Psoas muscle (tissue), 8 donors: ENCODE measurements around the gene SPATA3. TPM values are rescaled to one million over a fixed set of nuclear protein-coding genes. Genes with fewer than 3 reads are reported as not detected.

Source experiments
- ATAC-seq, 4 donors: fragments of 200-7000 bp; cut with Tn5 transposase; one replicate each; pipeline ENCODE4 v1.9.1; 2020; ENCODE audit warnings: moderate library complexity in 3 of 4, mild to moderate bottlenecking in 2 of 4
- DNase-seq, 2 donors: peaks; one replicate each; pipeline ENCODE4 v3.0.0-alpha.2; 2020
- H3K27ac ChIP-seq: fragments of 200-600 bp; one replicate; pipeline ENCODE4 v1.8.0; 2022
- H3K27me3 ChIP-seq, 3 donors: fragments of 200-600 bp in 1 of 3; one replicate each; pipeline versions ENCODE4 v1.6.1 to v1.8.0; 2013 to 2022; ENCODE audit warnings: low read length in 2 of 3, mild to moderate bottlenecking in 2 of 3, moderate library complexity in 1 of 3; ENCODE audit not compliant: insufficient read depth in 3 of 3
- H3K36me3 ChIP-seq, 2 donors: fragments of 200-600 bp in 1 of 2; one replicate each; pipeline versions ENCODE4 v1.6.1 to v1.8.0; 2013 to 2022; ENCODE audit warnings: low read depth in 1 of 2, mild to moderate bottlenecking in 1 of 2, moderate library complexity in 1 of 2; ENCODE audit not compliant: insufficient read depth in 1 of 2
- H3K4me1 ChIP-seq: fragments of 200-600 bp; one replicate; pipeline ENCODE4 v1.8.0; 2022
- H3K4me3 ChIP-seq: fragments of 200-600 bp; one replicate; pipeline ENCODE4 v1.8.0; 2022; ENCODE audit warnings: mild to moderate bottlenecking
- H3K9me3 ChIP-seq: fragments of 200-600 bp; one replicate; pipeline ENCODE4 v1.8.0; 2022
- CTCF ChIP-seq: fragments of 200-600 bp; IDR thresholded peaks from one replicate; pipeline ENCODE4 v1.8.0; 2022; ENCODE audit warnings: antibody characterized with exemption
- WGBS, 3 donors: extraction: QIAGEN DNeasy Blood & Tissue Kit; methylation state at CpG; one replicate each; pipeline versions ENCODE4 v1.1.6 to v1.1.7; 2013; 5-methylcytosine and 5-hydroxymethylcytosine counted together
- intact Hi-C, 2 donors: fragments of 100-400 bp; cut with DNase I; formaldehyde crosslinking; loops; one replicate each; pipeline versions ENCODE4 v1.11.0 to v1.14.2; 2022
- polyA plus RNA-seq, 3 donors: library from polyadenylated mRNA; stranded (reverse); fragments of 200-250 nt; gene quantifications; one replicate each; pipeline ENCODE4 v1.2.3, GENCODE V29; 2013
- total RNA-seq, 4 donors: library from RNA; stranded (reverse); fragmentation: NEBNext Ultra II Directional in 2 of 4; extraction: Animal tissue kit (Norgen Biotek cat#: 25700) in 2 of 4; gene quantifications; one replicate each; pipeline versions ENCODE4 v1.2.1 to v1.2.4, GENCODE V29; 2021 to 2023
- donor health status: healthy with polysubstance abuse.
- donor health status: DM: no; HTN: no; CAD: no; lungs with moderate emphysema.
- donor health status: Bipolar disorder and iron deficiency.
- donor health status: healthy.
- donor health status: DM: yes; HTN: yes; CAD: no.
- donor health status: DM: no; HTN: no; CAD: no.
- donor health status: DM: no; HTN: no; CAD: no.
- donor health status: DM: yes; HTN: yes; CAD: no.

SPATA3 gene
- total and polyA plus RNA-seq, 7 donors: not detected

- TF ChIP-seq CTCF: no peak
- Histone ChIP-seq H3K27ac (no peak overlapping the region), H3K9me3 (no peaks in the 10 kb centered on the region), H3K36me3 (no peaks in the 10 kb centered on the region), H3K4me1 (no peaks in the 10 kb centered on the region), H3K27me3 (peaks cover 0 to 5% (median 4%) of the 10 kb centered on the region in 3 donors), H3K4me3 (no peak overlapping the region)
- no peak for DNase-seq
- ATAC-seq: no peak
- 70 to 76% (median 75%) methylated on average over 5 of the region's 5 CpGs for WGBS, 3 donors
- intact Hi-C loops: no loop called here
Observed at GRCh38 chr2:230972046-230972445, 23.9 kb upstream of the SPATA3 start.

- DNase-seq (no peak), ATAC-seq (no peak)
- WGBS, 3 donors: 82 to 89% (median 82%) methylated on average over 17 of the region's 17 CpGs
- Histone ChIP-seq H3K36me3 (no peaks in the 10 kb centered on the region), H3K27ac (no peak overlapping the region), H3K9me3 (no peaks in the 10 kb centered on the region), H3K4me3 (no peak overlapping the region), H3K4me1 (no peaks in the 10 kb centered on the region), H3K27me3 (peaks cover 0 to 5% (median 4%) of the 10 kb centered on the region in 3 donors)
- intact Hi-C loops: no loop called here
- TF ChIP-seq CTCF: no peak
Observed at GRCh38 chr2:230974096-230974913, 21.6 kb upstream of the SPATA3 start.

- Histone ChIP-seq H3K27ac (no peak overlapping the region), H3K9me3 (no peaks in the 10 kb centered on the region), H3K4me1 (no peaks in the 10 kb centered on the region), H3K27me3 (peaks cover 0 to 5% (median 4%) of the 10 kb centered on the region in 3 donors), H3K36me3 (no peaks in the 10 kb centered on the region), H3K4me3 (no peak overlapping the region)
- intact Hi-C loops: no loop called here
- TF ChIP-seq CTCF: no peak
- ATAC-seq (no peak), DNase-seq (no peak)
- 81 to 83% (median 81%) methylated on average over 11 of the region's 11 CpGs for WGBS, 3 donors
Observed at GRCh38 chr2:230975927-230976326, 20.0 kb upstream of the SPATA3 start.

- H3K27me3 ChIP-seq: peaks cover 0 to 5% (median 4%) of the 10 kb centered on the region in 3 donors
- no peak for ATAC-seq
- intact Hi-C loops: no loop called here
Observed at GRCh38 chr2:230976671-230977171, 19.2 kb upstream of the SPATA3 start.

More at GRCh38 chr2:230976671-230977171, 19.2 kb upstream of the SPATA3 start:
- no peak for DNase-seq
- no peak overlapping the region for H3K4me3 ChIP-seq
- no peaks in the 10 kb centered on the region for H3K9me3 ChIP-seq
- WGBS, 3 donors: 68 to 78% (median 69%) methylated on average over 6 of the region's 6 CpGs
- H3K4me1 ChIP-seq: no peaks in the 10 kb centered on the region
- H3K27ac ChIP-seq: no peak overlapping the region
- no peaks in the 10 kb centered on the region for H3K36me3 ChIP-seq
- TF ChIP-seq CTCF: no peak
